ENCODE measurements around the gene SEMA5A.

Gene SEMA5A

GRCh38 chr5:9072701-9073100 lies 473.2 kb downstream of the SEMA5A start:
- TF ChIP-seq GATA1 (IDR thresholded peaks at IDR 0.05; ENCODE audit: low read depth, low read length) (no peak), POLR2A (IDR thresholded peaks at IDR 0.05; ENCODE audit: low read length) (no peak)

GRCh38 chr5:9071524-9071923 lies 474.4 kb downstream of the SEMA5A start:
- DNase-seq: no peak
- TF ChIP-seq GATA1 (IDR thresholded peaks at IDR 0.05; ENCODE audit: low read depth, low read length): no peak
- no peak for TF ChIP-seq POLR2A (IDR thresholded peaks at IDR 0.05; ENCODE audit: low read length)

More at GRCh38 chr5:9072701-9073100, 473.2 kb downstream of the SEMA5A start:
- DNase-seq: no peak

DNA sequence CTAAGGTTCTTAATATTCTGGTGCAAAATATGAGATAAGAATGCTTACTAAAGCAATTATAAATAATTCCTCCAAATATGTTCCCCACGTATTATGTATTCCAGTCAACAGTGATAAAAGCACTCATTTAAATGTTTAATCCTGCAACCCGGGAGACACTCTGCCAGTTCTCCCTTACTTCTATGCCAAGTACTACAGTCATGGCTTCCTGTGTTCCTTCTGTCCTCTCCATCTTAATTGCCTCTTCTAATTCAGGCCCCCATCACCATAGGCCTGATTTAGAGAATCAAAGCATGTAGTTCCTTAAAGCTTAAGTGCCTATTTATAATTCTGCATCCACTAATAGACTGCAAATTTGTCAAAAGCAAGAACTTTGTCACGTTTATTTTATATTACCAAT lies 474.8 kb downstream of the SEMA5A start:
- DNase-seq: no peak
- TF ChIP-seq GATA1 (IDR thresholded peaks at IDR 0.05; ENCODE audit: low read depth, low read length) (no peak), POLR2A (IDR thresholded peaks at IDR 0.05; ENCODE audit: low read length) (no peak)

DNA sequence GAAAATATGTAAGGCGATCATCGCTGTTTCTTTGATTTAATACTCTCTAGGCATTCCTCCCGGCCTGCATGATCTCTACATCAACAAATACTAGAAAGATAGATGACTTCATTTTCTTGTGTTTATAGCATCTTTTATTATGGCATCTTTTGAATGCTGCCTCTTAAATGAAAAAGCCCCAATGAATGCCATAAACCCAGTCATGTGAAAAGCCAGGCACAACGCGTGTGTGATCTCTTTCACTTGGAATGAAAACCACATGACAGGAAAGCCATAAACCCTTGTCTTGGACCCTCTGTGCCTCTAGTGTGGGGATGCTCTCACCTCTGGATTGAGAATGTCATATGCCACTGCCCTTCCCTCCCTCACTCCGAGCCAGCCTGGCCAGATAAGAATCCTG lies 476.2 kb downstream of the SEMA5A start:
- DNase-seq: no peak
- TF ChIP-seq GATA1 (IDR thresholded peaks at IDR 0.05; ENCODE audit: low read depth, low read length) (no peak), POLR2A (IDR thresholded peaks at IDR 0.05; ENCODE audit: low read length) (no peak)

- DNase-seq: no peak
- no peak for TF ChIP-seq POLR2A (IDR thresholded peaks at IDR 0.05; ENCODE audit: low read length)
- no peak for TF ChIP-seq GATA1 (IDR thresholded peaks at IDR 0.05; ENCODE audit: low read depth, low read length)
Measured at GRCh38 chr5:9067154-9067553, 478.7 kb downstream of the SEMA5A start.

DNA sequence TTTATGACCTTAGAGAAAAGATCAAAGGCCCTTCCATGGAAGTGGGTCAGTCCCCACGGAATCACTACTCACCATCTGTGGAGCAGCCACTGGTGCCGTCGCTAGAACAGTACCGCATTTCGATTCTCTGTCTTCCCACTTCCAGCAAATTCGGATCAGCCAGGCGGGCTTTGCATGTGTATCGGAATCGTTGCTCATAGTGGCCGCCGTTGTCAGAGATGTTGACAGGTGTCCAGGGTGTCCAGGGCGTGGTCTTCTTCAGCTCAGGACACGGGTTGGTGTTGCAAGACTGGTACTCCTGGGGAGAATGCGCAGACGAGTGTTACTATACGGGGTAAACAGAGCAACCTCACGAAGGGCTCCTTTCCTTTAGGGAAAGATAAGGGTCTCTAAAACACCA lies 479.5 kb downstream of the SEMA5A start:
- no peak for DNase-seq
- no peak for TF ChIP-seq POLR2A (IDR thresholded peaks at IDR 0.05; ENCODE audit: low read length)
- no peak for TF ChIP-seq GATA1 (IDR thresholded peaks at IDR 0.05; ENCODE audit: low read depth, low read length)

DNA sequence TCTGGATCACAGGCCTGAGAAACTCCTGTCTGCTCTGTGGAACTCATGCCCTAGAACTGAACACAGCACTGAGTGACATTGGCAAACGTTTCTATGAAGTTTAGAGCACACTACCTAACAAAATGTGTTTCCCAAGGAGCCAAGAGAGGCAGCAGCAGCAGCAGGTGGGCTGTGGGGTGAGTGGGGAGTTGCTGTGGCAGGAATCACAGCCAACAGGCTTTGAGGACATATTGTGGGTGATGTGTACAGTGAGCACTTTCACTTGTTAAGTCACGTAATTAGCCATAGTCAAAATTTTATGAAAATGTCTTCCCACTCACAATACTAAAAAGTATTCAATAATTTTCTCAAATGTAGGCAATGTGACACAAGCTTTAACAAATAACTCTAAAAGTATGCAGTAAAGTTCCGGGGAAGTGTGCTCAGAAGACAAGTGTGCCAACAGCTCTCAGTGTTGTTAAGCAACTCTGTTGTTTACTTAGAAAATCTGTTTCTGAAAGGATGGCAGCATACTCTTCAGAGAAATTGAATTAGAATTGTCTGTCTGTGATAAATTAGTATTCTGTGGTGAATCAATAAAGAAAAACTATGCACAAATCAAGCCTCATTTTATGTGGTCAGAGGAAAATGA lies 482.1 kb downstream of the SEMA5A start:
- TF ChIP-seq POLR2A (IDR thresholded peaks at IDR 0.05; ENCODE audit: low read length) (no peak), GATA1 (IDR thresholded peaks at IDR 0.05; ENCODE audit: low read depth, low read length) (no peak)

DNA sequence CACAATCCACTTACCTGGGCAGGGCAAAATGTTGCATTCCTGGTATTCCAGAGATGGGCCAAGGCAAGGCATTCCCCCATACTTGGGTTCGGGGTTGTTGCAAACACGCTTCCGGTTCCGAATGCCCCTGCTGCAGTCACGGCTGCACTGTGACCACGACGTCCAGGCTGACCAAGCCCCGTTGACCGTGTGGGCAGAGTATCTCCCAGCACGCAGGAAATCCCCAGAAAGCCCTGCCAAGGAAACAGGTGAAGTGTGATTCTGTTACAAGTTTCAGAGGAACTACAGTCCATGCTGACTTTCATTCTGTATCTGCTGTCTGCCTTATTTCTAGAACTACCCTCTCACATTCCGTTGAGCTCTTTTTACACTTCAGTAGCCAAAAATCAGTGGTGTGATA lies 483.0 kb downstream of the SEMA5A start:
- TF ChIP-seq POLR2A (IDR thresholded peaks at IDR 0.05; ENCODE audit: low read length) (no peak), GATA1 (IDR thresholded peaks at IDR 0.05; ENCODE audit: low read depth, low read length) (no peak)
- DNase-seq: no peak

More for the DNA sequence above, 482.1 kb downstream of the SEMA5A start:
- no peak for DNase-seq

- TF ChIP-seq GATA1 (IDR thresholded peaks at IDR 0.05; ENCODE audit: low read depth, low read length): no peak
- no peak for TF ChIP-seq POLR2A (IDR thresholded peaks at IDR 0.05; ENCODE audit: low read length)
- no peak for DNase-seq
Measured at GRCh38 chr5:9059920-9060691, 485.8 kb downstream of the SEMA5A start.

GRCh38 chr5:9058666-9059065 lies 487.2 kb downstream of the SEMA5A start:
- no peak for TF ChIP-seq POLR2A (IDR thresholded peaks at IDR 0.05; ENCODE audit: low read length)
- no peak for TF ChIP-seq GATA1 (IDR thresholded peaks at IDR 0.05; ENCODE audit: low read depth, low read length)
- DNase-seq: no peak

GRCh38 chr5:9058161-9058560 lies 487.7 kb downstream of the SEMA5A start:
- TF ChIP-seq POLR2A (IDR thresholded peaks at IDR 0.05; ENCODE audit: low read length) (no peak), GATA1 (IDR thresholded peaks at IDR 0.05; ENCODE audit: low read depth, low read length) (no peak)
- no peak for DNase-seq

- no peak for TF ChIP-seq GATA1 (IDR thresholded peaks at IDR 0.05; ENCODE audit: low read depth, low read length)
- no peak for TF ChIP-seq POLR2A (IDR thresholded peaks at IDR 0.05; ENCODE audit: low read length)
- no peak for DNase-seq
Measured at GRCh38 chr5:9057406-9058000, 488.4 kb downstream of the SEMA5A start.

GRCh38 chr5:9056046-9056445 lies 489.8 kb downstream of the SEMA5A start:
- TF ChIP-seq GATA1 (IDR thresholded peaks at IDR 0.05; ENCODE audit: low read depth, low read length): no peak
- no peak for TF ChIP-seq POLR2A (IDR thresholded peaks at IDR 0.05; ENCODE audit: low read length)
- no peak for DNase-seq

DNA sequence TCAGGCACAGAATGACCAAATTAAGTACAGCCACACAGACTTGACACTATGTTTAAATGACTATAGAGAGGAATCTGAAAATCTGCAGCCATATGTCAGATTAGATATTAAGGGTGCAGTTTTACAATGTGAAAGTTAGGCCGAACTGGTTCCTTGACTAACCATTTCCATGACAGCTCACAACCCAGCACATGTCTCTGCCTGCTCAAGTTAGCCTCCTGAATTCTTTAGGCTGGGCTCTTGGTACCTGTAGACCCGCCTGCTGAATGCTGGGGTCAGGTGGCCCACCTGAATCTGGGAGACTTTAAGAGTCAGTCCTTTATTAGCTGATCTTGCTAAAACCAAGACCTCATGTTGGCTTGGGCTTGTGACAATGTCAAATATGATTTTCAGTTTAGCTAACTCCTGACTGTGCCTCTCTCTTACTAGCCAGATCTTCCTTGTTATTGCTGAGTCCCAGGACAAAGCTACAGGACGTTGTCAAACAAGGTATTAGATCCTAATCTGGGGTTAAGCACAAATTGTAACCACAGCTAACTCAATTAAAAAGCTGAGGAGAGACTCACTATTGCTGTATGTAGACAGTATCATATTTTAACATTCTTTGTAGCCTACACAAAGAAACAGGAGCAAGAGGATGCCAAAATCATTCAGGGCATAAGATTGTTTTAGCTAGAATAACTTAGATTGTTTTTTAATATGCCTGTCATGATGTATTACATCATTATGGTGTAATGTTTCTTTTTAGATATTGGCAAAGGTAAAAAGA lies 490.9 kb downstream of the SEMA5A start:
- TF ChIP-seq POLR2A (IDR thresholded peaks at IDR 0.05; ENCODE audit: low read length) (no peak), GATA1 (IDR thresholded peaks at IDR 0.05; ENCODE audit: low read depth, low read length) (no peak)
- no peak for DNase-seq

Measured in erythroblast (primary cell).